ENCODE data around the gene PELI2. TPM values are rescaled to one million over a fixed set of nuclear protein-coding genes. Genes with fewer than 3 reads are reported as not detected.

PELI2 gene
- total and polyA plus RNA-seq, 3 donors from 2014 or later, result 14.5 to 32.5 (median 27.6) TPM

DNA sequence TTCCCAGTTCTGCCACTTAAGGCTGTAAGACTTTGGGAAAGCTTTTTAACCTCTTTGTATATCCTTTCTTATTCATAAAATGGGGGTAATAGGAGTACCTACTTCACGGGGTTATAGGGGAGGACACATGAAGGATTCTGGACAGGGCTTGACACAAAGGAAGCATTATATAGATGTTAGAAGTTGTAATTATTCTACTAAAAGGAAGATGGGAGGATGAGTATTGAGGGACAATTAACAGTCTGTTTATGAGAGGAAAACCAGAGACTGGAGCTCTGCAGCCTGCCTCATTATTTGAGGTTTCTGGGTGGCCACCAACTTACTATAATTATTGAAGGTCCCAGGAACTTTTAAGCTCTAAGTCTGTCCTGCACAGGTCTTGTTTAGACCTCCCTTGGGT, 34.0 kb downstream of the PELI2 start:
- H3K4me3 ChIP-seq, result no peak overlapping the region
- no peaks in the 10 kb centered on the region for H3K9me3 ChIP-seq
- H3K36me3 ChIP-seq (ENCODE audit: low read depth, missing control alignments), result no peaks in the 10 kb centered on the region
- H3K27ac ChIP-seq, result no peak overlapping the region
- 48 to 85% methylated on average over 1 of the region's 1 CpG for WGBS, 2 donors
- H3K4me1 ChIP-seq, result peaks cover 11% of the 10 kb centered on the region
- TF ChIP-seq, protein P1, sequence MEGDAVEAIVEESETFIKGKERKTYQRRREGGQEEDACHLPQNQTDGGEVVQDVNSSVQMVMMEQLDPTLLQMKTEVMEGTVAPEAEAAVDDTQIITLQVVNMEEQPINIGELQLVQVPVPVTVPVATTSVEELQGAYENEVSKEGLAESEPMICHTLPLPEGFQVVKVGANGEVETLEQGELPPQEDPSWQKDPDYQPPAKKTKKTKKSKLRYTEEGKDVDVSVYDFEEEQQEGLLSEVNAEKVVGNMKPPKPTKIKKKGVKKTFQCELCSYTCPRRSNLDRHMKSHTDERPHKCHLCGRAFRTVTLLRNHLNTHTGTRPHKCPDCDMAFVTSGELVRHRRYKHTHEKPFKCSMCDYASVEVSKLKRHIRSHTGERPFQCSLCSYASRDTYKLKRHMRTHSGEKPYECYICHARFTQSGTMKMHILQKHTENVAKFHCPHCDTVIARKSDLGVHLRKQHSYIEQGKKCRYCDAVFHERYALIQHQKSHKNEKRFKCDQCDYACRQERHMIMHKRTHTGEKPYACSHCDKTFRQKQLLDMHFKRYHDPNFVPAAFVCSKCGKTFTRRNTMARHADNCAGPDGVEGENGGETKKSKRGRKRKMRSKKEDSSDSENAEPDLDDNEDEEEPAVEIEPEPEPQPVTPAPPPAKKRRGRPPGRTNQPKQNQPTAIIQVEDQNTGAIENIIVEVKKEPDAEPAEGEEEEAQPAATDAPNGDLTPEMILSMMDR (IDR thresholded peaks at IDR 0.05), result no peak
- TF ChIP-seq POLR2A (IDR thresholded peaks at IDR 0.05), result no peak
- intact Hi-C loops (cut with DNase I; ENCODE audit: low total_unique reads), result no loop called here
- DNase-seq, result no peak
- H3K27me3 ChIP-seq, result no peaks in the 10 kb centered on the region

DNA sequence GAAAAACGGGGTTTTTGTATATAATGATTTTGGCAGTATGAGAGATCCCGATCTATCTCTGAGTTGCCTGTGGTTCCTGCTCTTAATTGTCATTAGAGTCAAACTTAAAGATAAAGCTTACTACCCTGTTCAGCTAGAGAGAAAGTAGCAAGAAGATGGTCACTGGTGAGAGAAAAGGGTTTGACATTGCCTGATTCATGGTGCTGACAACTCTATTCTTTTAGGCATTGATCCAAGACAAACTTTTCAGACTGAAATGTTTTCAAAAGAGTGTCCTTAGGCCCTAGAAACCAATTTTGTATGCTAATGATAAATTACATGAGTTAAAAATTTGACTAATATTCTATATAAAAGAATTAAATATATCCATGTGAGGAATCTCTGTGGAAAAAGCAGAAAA, 35.1 kb downstream of the PELI2 start:
- DNase-seq, result no peak
- 86 to 93% methylated on average over 2 of the region's 2 CpGs for WGBS, 2 donors
- no peak overlapping the region for H3K27ac ChIP-seq
- H3K36me3 ChIP-seq (ENCODE audit: low read depth, missing control alignments), result no peaks in the 10 kb centered on the region
- peaks cover 11% of the 10 kb centered on the region for H3K4me1 ChIP-seq
- H3K4me3 ChIP-seq, result no peak overlapping the region
- TF ChIP-seq POLR2A (IDR thresholded peaks at IDR 0.05), result no peak
- TF ChIP-seq, protein P1 (IDR thresholded peaks at IDR 0.05), result no peak
- H3K9me3 ChIP-seq, result no peaks in the 10 kb centered on the region
- intact Hi-C loops (cut with DNase I; ENCODE audit: low total_unique reads), result no loop called here
- H3K27me3 ChIP-seq, result no peaks in the 10 kb centered on the region

DNA sequence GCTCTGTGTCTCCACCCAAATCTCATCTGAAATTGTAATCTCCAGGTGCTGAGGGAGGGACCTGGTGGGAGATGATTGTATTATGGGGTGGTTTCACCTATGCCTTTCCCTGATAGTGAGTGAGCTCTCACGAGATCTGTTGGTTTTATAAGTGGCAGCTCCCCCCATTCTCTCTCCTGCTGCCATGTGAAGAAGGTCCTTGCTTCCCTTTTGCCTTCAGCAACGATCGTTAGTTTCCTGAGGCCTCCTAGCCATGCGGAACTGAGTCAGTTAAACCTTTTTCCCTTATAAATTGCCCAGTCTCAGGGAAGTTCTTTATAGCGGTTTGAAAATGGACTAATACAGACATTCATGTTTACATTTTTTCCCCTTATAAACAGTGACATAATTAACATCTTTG, 36.1 kb downstream of the PELI2 start:
- H3K4me3 ChIP-seq, result no peak overlapping the region
- intact Hi-C loops (cut with DNase I; ENCODE audit: low total_unique reads), result no loop called here
- no peaks in the 10 kb centered on the region for H3K27me3 ChIP-seq
- no peak overlapping the region for H3K27ac ChIP-seq
- H3K36me3 ChIP-seq (ENCODE audit: low read depth, missing control alignments), result no peaks in the 10 kb centered on the region
- H3K4me1 ChIP-seq, result peaks cover 4% of the 10 kb centered on the region
- TF ChIP-seq POLR2A (IDR thresholded peaks at IDR 0.05), result no peak
- TF ChIP-seq, protein P1 (IDR thresholded peaks at IDR 0.05), result no peak
- 89 to 94% methylated on average over 5 of the region's 5 CpGs for WGBS, 2 donors
- H3K9me3 ChIP-seq, result no peaks in the 10 kb centered on the region
- no peak for DNase-seq

DNA sequence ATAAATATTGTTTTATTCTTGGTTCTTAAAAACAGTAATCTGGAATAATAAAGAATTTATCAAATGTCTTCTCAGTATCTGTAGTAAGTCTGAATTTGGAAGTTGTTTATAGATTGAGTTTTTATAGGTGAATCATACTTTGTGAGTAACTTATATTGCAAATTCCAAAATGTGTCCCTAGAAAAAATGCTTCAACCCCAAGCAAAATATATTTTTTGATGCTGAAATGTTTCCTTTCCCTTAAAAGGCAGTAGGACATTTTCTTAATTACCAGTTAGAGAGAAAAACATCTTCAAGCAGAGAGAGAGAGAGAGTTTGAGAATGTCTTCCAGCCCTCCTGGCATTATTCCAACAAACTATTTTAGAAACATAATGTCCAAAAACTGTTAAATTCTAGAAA, 37.9 kb downstream of the PELI2 start:
- H3K27ac ChIP-seq, result no peak overlapping the region
- peaks cover 4% of the 10 kb centered on the region for H3K4me1 ChIP-seq
- no peak for TF ChIP-seq POLR2A (IDR thresholded peaks at IDR 0.05)
- TF ChIP-seq, protein P1 (IDR thresholded peaks at IDR 0.05), result no peak
- DNase-seq, result no peak
- no peaks in the 10 kb centered on the region for H3K36me3 ChIP-seq (ENCODE audit: low read depth, missing control alignments)
- no peaks in the 10 kb centered on the region for H3K9me3 ChIP-seq
- intact Hi-C loops (cut with DNase I; ENCODE audit: low total_unique reads), result no loop called here
- no peaks in the 10 kb centered on the region for H3K27me3 ChIP-seq
- no peak overlapping the region for H3K4me3 ChIP-seq

DNA sequence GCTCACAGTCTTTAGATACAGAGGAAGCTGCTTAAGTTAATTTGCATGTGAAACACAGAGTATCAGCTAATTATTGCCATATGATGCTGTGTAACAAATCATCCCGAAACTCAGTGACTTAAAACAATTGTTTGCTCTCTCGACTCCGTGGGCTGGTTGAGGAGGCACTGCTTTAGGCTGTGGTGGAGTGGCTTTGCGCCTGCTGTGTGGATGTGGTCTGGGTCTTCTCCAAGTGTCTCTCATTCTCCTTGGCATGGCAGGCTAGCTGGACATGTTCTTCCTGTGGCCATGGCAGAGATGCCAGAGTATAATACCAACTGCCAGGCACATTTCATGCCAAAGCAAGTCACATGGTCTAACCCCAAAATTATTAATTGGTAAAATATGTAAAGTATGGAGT, 40.9 kb downstream of the PELI2 start:
- 94 to 98% methylated on average over 4 of the region's 4 CpGs for WGBS, 2 donors
- no peak for TF ChIP-seq POLR2A (IDR thresholded peaks at IDR 0.05)
- TF ChIP-seq, protein P1 (IDR thresholded peaks at IDR 0.05), result no peak
- H3K36me3 ChIP-seq (ENCODE audit: low read depth, missing control alignments), result no peaks in the 10 kb centered on the region
- DNase-seq, result no peak
- no peak overlapping the region for H3K27ac ChIP-seq
- no peaks in the 10 kb centered on the region for H3K9me3 ChIP-seq
- H3K4me1 ChIP-seq, result peaks cover 4% of the 10 kb centered on the region
- no peak overlapping the region for H3K4me3 ChIP-seq
- intact Hi-C loops (cut with DNase I; ENCODE audit: low total_unique reads), result no loop called here
- H3K27me3 ChIP-seq, result no peaks in the 10 kb centered on the region

Data from testis (tissue), 3 donors.